ENCODE data around the gene RASSF7.
A peak's percentile ranks its signal among the peaks of the same experiment; 100 is the strongest.

Gene RASSF7

DNA sequence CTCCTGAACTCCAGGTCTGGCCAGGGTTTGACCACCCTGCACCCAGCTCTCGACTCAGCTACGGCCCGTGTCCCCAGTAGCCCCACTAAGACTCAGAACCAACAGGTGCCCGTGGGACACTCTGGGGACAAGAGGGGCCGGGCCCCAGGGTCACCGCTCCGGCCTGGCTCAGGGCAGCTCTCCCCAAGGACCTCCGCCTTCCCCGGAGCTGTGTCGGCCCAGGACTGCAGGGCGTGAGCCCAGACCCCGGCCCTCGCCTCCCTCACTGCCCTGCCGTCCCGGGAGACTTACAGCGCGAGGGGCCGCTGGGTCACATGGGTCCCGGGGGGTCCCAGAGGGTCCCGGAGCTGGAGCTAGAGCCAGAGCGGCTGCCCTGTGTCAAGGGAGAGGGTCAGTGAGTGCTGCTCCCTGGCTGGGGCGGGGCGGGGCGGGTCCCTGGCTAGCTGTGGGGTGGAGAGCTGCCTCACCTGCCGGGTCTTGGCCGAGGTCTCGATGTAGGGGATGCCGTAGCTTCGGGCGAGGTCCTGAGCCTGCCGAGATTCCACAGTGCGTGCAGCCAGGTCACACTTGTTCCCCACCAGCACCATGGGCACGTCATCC, 27.7 kb upstream of the RASSF7 start:
- DNase-seq (ENCODE audit: low read depth) = no peak

DNA sequence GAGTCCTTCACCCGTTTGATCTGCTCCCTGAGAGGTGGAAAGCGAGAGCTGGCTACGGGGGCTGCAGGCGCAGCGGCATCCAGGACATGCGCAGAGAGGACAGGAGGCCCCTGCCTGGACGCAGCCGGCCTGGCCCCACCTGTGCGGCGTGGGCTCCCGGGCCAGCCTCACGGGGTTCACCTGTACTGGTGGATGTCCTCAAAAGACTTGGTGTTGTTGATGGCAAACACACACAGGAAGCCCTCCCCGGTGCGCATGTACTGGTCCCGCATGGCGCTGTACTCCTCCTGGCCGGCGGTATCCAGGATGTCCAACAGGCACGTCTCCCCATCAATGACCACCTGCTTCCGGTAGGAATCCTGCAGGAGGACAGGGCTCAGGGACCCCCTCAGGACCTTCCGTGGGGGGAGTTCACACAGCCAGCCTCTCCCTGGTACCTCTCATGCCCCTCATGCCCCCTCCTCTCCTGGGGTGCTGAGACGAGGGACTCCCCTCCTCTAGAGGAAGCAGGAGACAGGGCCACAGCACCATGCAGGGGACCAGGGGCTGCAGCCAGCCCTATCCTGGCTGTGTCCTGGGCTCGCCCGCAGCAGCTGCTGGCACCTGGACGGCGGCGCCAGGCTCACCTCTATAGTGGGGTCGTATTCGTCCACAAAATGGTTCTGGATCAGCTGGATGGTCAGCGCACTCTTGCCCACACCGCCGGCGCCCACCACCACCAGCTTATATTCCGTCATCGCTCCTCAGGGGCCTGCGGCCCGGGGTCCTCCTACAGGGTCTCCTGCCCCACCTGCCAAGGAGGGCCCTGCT, 27.0 kb upstream of the RASSF7 start:
- DNase-seq (ENCODE audit: low read depth) = no peak

DNA sequence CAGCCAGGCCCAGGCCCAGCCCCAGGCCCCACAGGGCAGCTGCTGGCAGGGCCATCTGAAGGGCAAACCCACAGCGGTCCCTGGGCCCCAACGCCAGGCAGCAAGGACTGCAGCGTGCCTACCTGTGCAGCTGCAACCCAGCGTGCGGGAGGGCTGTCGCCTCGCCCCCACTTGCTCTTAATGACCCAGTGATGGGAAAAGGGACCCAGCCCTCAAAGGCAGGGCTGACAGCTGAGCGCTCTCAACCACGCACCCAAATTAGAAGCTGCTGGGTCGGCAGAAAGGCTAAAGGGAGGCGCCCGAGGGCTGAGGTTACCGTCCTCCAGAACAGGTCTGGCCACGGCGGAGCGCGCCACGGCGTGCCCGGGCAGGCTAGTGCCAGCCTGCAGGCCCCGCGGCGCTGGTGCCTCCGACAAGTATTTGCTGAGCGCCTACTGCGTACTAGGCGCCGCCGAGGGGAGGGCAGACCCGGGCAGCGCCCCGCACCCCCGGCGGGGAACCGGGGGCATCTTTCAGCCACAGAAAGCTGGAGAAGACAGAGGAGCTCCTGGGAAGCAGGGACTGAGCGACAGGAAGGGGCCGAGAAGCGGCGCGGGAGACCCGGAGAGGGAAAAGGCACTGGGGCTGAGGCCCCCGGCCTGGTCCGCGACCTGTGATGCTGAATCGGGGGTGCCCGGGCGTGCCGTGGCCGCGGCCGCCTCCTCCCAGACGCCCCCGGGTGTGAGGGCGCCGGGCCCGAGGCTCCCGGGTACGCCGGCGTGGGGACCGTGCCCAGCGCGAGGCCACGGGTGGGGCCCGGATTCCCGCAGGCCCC, 26.2 kb upstream of the RASSF7 start:
- DNase-seq (ENCODE audit: low read depth) = no peak

DNA sequence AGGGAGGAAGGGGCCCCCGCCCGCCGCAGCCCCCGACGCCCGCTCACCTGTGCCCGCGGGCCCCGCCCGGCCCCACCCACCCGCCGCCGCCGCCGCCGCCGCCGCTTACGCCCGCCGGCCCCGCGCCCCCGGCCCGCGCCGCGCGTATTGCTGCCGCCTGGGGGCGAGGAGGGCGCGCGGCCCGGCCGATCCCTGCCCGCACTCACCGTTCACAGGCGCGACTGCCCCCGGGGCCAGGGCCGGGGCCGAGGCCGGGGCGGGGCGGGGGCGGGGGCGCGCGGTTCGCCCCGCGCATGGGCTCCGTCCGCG, 25.6 kb upstream of the RASSF7 start:
- no peak for DNase-seq (ENCODE audit: low read depth)

DNA sequence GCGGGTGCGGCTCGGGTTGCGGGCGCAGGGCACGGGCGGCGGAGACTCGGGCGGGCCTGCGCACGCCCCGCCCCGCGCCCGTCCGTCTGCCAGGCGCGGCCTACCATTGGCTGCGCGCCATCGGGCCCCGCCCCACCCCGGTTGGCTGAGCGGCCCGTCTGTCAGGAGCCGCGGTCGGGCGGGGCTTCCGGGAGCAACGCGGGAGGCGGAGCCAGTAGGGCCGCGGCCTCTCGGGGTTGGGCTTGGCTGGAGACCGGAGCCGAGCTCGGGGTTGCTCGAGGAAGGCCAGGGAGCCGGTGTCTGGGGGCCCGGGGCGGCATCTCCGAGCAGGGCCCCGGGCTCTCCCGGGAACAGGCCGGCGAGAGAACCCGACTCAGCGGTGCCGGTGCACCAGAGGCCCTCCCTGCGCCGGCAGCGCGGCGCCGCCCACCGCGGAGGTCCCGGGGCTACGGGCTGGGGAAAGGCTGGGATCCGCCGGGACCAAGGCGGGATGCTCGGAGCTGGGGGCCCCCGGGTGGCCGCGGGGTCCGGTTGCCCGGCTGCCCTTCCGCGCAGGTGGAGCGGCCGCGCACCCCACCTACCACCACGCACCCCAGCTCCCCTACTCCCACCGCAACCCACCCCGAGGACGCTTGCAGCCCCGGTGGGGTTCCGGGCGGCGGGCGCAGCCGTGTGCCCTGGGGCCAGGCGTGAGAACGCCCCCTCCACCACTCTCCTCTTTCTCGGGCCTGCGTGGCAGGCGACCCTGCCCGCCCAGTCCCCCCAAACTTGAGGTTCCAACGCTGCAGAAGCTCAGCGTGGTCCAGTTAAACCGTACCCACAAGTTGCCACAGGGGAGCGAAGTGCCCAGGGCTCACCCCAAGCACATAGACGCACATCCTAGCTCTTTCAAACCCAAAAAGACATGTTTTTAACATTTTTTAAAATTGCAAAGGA, 25.0 kb upstream of the RASSF7 start, which contains the start of gene HRAS:
Gene HRAS (minus strand): TSS at position 58 of the 936 bp plus-strand sequence.
- DNase-seq (ENCODE audit: low read depth) = peak; percentile 89

DNA sequence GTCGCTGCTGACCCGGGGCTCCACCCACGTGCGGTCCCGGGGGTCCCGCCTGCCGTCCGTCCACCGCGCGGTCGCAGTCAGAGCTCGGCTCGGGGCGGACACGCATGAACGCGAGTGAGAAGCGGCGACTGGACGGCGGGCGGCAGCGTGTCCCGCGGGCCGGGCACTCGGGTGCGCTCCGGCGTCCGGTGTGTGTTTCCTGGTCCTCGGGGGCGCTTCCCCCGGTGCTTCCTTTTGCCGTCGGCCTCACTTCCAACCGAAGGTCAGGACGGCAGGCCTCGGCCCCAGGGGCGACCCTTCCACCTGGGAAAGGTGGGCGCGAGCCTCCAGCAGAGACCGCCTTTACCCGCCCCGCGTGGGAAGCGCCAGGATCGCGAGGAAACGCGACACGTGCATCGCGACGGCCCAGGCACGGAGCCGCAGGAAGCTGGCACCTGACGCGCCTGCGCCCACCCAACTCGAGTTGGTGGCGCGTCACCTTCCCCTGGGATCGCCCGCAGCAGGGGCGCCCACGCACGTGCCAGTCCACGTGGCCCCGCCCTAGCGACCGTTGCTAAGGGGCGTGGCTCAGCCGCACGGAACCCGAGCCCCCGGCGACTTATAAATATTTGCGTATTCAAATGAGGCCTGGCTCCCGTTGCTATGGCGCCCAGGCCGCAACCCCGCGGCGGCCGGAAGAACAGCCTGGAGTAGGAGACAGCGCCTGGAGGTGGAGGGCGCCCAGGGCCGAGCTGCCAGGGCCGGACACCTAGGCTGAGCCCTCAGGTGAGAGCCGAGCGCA, 23.7 kb upstream of the RASSF7 start, which contains the start of gene LRRC56:
Gene LRRC56 (plus strand): TSS at position 687 of the 781 bp plus-strand sequence. CDS start 3,158 bp downstream, outside the sequence.
- peak; percentile 84 for DNase-seq (ENCODE audit: low read depth)

DNA sequence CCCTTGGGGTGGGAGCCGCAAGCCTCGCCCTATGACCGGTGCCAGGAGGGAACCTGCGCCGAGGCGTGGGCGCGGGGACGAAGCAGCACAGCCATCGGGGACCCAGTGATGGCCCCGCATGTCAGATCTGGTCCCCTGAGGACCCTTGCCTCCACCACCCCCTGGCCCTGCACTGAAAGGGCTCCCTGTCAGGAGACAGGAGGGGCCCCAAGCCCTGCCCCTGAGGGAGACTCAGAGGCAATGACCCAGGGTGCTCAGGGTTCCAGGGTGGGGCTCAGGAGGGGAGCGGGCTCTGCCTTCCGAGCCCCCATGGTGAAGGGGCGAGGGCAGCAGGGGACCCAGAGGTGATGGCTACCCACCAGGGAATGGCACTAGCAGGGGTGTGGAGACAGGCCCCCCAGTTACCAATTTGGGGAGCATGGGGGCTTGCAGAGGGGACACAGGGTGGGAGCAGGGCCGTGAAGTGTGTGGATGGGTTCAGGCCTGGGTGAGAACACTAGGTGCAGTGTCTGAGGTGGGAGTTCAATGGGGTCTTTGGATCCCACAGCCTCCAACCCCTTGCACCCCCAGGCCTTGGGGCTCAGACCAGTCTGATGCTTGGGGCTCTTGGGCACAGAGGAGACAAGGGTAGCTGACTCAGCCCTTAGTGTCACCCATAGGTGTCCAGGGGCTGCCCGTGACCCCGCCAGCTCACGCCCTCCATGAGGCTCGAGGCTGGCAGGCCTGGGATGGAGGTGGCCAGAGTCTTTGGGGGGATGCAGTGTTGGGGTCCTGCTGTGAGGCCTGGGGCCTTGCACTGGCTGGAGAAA, 22.9 kb upstream of the RASSF7 start:
- no peak for DNase-seq (ENCODE audit: low read depth)

DNA sequence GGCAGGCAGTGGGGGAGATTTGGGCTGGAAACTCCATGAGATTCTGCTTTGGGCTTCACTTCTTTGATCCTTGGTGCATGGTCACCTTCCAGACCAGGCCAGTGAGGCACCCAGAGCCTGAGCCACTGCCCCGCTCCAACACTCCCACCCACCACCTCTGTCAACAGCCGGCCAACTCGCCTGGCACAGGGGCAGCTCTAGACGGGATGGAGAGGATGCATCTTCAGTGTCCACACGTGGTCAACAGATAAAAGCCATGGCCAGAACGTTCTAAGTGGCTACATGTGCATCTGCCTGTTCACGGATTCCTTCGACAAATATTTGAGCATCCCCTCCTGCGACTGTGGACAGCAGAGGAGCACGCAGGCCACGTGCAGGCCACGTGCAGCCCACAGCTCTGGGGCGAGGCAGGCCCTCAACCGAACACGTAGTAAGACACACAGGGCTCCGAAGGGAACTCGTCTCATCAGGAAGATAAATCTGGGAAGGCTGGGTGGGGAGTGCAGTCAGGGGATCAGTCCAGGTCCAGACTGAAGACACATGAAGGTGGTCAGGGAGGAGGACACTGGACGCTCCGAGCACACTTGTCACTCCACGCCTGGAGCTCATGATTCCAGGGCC, 22.2 kb upstream of the RASSF7 start:
- DNase-seq (ENCODE audit: low read depth) = no peak

DNA sequence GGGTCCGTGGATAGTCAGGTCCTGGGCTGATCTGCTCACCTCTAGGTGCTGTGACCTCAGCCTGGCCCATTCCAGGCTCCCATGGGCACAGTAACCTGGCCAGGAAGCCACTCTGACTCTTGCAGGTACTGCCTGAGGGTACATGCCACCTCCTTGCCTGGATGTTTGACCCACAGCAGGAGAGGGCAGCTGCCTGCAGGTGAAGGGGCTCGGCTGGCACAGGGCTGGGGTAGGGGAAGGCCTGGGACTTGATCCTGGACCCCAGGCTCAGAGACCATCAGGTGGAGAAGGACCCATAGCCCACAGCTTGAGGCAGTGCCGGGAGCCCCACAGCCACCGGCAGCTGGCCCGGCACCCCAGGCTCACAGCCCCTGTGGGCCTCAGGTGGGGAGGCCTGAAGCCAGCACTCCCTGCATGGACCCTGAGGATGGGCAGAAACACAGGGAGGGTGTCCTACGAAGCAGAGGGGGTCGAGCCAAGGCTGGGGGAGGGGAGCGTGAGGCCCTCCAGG, 20.7 kb upstream of the RASSF7 start:
- no peak for DNase-seq (ENCODE audit: low read depth)

DNA sequence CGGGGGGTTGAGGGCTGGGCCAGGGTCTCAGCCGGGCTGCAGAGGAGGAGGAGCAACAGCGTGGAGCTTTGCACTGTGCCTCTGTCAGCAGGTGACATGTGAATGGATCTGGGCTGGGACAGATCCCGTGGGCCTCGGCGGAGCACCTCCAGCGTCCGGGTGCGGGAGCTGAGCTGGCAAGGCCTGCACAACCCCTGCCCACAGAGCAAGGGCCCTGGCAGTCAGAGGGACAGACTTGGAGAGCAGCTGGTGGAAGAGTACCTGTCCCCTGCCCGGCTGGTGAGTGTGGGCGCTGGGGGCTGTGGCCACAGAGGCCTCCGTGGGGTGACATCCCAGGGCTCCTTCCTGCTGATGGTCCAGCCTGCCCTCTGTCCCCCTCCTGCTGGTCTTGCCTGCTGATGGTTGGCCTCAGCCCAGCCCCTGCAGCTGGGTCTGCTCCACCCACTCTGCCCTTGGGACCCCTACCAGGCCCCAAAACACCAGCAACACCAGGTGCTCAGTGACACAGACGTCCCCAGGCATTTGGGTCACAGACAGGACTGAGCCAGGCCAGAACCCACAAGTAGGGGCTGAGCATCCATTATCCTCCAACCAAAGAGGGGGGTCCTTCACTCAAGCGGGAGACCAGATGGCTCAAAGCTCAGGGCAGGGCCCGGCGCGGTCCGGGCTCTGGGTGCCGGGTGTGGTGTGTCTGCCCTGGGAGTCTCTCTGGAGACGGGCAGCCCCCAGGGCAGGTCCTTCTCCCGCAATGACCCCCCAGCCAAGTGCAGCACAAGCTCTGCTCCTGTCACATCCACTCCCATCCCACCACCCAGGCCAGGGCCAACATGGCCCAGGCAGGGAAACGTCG, 20.0 kb upstream of the RASSF7 start:
- no peak for DNase-seq (ENCODE audit: low read depth)

DNA sequence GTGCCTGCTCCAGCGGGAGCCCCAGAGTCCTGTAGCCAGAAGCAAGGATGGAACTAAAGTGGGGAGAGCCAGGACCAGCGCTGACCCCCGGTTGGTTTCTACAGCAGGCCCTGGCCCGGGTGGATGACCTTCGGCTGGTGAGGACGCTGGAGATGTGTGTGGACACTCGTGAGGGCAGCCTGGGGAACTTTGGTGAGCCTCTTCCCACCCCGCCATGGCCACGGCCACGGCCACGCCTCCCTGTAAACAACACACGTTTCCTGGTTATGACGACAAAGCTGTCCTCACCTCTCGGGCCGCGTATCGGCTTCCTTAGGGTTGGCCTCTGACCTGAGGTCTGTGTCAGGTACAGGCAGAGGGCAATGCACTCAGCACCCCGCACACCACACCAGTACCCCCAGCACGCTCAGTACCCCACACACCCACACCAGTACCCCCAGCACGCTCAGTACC, 19.3 kb upstream of the RASSF7 start:
- DNase-seq (ENCODE audit: low read depth) = no peak

DNA sequence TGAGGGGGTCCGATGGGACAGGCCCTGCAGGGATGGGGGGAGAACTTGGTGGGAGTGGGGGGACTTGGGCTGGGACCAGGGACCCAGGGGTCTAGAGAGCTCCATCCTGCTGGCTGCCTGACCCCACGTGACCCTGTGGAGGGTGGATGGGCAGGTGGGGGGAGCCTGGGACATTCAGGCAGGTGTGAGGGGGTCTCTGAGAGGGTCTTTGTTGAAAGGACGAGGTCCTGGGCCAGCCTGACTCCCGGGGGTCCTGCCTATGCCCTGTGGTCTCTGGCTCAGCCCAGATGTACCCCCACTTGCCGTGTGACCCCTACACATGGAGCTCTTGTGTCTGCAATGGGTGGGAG, 16.0 kb upstream of the RASSF7 start:
- no peak for DNase-seq (ENCODE audit: low read depth)

DNA sequence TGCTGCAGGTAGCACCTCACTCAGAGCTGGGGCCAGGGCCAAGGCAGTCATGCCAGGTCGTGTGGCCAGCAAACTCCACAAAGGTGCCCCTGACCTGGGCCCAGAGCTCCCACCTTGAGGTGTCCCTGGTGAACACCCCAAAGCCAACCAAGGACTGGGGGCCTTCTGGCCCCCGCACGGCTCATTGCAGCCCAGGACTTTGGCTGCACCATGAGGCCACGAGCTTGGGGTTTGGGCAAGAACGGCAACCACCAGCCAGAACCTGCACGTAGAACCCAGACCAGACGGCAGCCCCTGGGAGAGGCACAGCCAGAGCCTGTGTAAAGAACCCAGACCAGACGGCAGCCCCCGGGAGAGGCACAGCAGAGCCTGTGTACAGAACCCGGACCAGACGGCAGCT, 15.6 kb upstream of the RASSF7 start:
- DNase-seq (ENCODE audit: low read depth) = no peak

DNA sequence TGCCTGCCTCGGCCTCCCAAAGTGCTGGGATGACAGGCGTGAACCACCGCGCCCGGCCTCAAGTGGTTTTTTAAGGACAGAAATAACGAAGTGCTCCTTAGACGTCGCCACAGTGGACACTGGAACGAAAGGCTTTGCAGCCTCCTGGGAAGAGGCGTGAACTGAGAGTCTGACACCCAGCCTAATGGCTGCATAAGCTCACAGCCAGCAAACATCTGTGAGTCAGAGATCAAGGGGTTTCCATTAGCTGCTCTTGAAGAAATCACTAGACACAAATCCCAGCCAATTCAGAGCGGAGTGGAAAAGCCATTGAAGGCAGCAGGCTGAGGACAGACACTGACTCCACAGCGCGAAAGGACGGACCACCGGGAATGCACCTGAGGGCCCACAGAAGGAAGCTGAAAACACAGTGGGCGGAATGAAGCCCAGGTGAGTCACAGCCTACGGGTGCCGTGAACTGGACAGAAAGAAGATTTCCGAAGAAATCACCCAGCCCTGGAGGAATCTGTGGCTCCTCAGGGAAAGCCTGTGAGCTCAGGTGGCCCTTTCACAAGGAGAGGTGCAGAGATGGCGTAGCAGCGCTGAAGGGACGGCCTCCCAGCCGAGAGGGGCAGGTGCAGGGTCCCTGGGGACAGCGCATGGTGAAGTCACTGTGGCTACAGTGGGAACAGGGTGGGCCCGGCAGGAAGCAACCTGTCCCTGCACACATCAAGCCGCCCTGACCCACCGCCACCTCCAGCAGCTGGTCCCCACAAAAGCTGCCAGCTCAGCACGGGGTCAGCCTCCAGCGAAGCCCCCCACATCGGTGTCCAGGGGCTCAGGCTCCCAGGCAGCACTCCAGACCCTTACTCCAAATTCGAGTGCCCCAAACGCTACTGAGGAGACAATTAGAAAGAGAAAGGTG, 11.8 kb upstream of the RASSF7 start:
- DNase-seq (ENCODE audit: low read depth) = no peak

DNA sequence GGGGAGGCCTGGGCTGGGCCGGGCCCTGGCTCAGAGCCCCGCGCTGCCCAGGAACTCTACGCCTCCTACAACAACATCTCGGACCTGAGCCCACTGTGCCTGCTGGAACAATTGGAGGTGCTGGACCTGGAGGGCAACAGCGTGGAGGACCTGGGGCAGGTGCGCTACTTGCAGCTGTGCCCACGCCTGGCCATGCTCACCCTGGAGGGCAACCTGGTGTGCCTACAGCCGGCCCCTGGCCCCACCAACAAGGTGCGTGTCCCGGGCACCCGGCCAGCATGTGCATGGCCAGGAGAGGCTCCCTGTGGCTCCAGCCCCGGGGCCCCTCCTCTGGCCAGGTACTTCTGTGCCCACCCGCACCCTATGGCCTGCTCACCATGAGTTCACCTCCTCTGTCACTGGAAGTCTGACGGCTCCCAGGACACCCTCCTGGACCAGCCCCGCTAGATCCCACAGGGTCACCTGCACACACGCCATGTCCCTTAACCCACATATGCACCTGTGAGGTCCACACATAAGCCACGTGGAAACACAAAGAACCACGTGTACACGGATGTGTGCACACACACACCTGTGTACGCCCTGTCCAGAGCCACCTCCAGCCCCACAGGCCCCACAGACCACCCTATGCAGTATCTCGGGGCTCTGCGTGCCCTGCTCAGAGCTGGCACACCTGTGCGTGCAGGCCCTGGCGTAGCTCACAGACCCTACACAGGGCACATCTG, 10.6 kb upstream of the RASSF7 start:
- DNase-seq (ENCODE audit: low read depth) = no peak

DNA sequence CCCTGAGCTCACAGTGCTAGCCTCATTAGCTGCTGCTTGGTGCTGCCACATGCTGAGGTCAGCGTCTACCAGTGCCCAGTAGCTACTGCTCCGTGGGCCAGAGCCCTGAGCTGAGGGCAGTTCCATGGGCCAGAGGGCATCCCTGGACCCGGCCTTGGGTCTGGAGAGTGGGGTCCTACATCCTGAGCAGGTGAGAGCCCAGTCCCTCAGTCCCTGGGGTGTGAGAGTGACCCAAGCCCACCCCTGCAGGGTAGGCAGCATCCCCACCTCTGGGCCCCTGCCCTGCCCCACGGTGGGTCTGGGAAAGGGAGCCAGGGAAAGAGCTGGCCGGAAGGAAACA, 10.1 kb upstream of the RASSF7 start:
- no peak for DNase-seq (ENCODE audit: low read depth)

DNA sequence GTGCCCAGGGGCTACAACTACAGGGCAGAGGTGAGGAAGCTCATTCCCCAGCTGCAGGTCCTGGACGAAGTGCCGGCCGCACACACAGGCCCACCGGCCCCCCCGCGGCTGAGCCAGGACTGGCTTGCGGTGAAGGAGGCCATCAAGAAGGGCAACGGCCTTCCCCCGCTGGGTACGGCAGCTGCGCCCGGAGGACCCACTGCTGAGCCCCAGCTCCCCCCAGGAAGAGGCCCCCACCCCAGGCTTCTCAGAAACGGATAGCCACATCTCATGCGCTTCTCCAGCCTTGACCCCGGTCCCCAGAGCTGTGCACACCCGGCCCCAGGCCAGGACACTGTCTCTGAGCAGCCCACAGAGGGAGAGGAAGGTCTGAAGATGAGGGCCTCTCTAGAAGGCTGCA, 9.6 kb upstream of the RASSF7 start:
- no peak for DNase-seq (ENCODE audit: low read depth)
